HG02571 (cell line): ENCODE results near the gene PDE6B.
"Not testable (repeated sequence)": the region's sequence is repeated elsewhere in the genome, so short reads cannot be mapped to it uniquely, and the experiment has no call there.

Experiments
- ATAC-seq: cut with Tn5 transposase; IDR thresholded peaks from one replicate; pipeline ENCODE4 v1.9.1; 2021; ENCODE audit warnings: mild to moderate bottlenecking, moderate library complexity; ENCODE audit not compliant: unreplicated experiment

PDE6B gene

GRCh38 chr4:682490-683172, 57.3 kb downstream of the PDE6B start:
- ATAC-seq = no peak

DNA sequence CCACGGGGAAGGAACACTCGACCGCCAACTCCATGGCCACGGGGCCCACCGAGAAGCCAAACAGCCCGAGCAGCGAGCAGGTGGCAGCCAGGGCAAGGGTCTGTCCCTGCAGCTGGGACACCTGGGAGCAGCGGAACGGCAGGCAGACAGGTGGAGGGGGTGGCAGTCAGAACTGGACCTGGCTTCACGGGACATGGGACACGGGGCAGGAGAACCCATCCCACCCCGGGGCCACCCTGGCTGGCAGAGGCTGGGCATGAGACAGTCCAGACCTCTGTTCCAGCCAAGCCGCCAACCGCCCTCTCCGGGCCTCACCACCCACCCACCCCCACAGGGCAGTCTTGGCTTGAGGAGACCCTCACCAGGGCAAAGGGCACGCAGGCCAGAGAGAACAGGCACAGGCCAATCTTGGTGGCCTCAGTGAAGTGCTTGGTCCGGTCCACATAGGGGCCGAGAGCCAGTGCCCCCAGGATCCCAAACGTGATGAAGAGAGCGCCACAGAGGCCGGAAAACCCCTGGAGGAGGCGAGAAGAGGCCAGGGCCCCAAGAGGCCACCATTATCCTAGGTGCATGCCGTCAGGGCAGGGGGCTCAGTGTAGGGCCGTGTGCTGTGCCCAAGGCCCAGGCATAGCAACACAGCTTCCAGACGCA, 58.0 kb downstream of the PDE6B start:
- ATAC-seq = no peak

DNA sequence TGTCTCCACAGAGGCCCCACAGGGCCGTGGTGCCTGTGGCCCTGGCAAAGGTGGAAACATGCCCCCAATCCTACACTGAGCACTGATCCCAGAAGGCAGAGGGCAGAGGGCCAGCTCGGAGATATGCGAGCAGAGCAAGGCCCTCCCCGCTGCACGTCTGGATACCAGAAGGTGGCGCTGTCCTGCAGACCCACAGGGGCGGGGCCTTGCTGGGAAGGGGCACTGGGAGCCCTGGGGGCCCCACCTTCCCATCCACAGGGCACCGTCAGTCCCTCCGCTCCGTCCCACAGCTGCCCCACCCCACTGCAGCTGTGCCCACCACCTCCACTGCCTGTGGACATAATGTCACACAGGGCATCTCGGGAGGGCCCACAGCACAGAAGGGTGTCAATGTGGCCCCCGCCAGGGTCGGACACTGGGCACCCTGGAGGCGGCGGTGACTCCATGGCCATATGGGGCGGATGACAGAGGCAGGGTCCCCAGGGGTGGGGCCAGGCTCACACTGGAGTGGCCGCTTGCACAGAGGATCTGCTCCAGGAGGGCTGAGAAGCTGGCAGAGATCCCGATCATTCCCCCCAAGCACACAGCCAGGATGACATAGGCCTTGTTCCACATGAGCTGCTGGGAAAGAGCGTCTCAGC, 58.7 kb downstream of the PDE6B start:
- ATAC-seq = no peak

GRCh38 chr4:684623-685327, 59.4 kb downstream of the PDE6B start:
- ATAC-seq = no peak

DNA sequence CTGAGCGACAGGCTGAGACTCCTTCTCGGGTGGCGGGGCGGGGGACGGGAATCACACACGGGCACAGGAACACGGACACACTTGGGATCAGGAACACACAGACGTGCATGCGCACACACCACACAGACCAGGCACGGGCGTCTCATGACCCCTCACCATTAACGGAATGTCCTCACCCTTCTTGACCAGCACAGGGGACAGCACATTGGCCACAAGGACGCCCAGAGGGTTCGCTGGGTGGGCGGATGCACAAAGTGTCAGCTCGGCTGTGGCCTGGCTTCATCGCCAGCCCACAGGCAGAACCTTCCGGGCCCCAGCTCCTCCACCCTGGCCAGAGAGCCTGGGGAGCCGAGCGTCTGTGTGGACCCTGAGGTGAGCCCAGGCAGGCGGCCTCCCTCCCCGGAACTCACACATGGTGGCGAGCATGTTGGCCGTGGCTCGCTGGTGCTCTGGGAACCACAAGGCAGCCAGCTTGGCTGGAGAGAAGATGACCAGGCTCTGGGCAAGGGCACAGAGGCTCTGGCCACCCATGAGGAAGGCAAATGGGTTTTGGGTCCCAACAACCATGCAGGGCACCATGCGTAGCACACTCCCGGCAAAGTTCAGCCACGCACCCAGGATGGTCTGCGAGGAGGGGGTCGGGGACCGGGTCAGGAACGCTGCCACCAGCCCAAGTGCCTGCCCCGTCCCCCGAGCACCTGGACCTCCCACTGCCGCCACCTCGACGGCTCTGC, 60.5 kb downstream of the PDE6B start:
- no peak for ATAC-seq

DNA sequence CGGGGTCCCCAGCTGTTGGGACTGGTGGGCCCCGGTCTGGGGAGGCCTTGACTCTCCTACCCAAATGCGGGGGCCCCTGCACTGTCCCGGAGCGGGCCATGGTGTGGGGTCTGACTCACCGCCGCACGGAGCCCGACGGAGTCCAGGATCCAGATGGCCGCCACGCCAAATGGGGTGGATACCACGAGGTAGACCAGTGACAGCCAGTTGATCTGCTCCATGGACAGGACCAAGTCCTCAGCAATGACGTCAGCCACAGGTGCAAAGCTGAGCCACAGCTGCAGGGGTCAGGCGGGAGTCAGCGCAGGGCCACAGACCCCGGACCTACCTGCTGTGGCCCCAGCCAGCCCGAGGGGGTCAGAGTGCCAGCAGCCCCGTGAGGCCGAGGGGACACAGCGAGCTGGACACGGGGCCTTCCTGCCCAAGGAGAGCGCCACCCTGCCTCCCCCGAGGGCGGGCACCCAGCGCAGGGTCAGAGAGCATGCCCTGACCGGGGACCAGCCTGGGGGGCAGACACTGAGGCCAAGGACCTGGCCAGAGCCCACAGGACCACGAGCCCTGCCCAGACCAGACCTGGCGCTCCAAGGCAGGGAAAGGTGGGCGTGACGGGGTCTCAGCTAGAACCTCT, 61.2 kb downstream of the PDE6B start:
- no peak for ATAC-seq

GRCh38 chr4:687048-687970, 61.9 kb downstream of the PDE6B start:
- ATAC-seq = no peak

DNA sequence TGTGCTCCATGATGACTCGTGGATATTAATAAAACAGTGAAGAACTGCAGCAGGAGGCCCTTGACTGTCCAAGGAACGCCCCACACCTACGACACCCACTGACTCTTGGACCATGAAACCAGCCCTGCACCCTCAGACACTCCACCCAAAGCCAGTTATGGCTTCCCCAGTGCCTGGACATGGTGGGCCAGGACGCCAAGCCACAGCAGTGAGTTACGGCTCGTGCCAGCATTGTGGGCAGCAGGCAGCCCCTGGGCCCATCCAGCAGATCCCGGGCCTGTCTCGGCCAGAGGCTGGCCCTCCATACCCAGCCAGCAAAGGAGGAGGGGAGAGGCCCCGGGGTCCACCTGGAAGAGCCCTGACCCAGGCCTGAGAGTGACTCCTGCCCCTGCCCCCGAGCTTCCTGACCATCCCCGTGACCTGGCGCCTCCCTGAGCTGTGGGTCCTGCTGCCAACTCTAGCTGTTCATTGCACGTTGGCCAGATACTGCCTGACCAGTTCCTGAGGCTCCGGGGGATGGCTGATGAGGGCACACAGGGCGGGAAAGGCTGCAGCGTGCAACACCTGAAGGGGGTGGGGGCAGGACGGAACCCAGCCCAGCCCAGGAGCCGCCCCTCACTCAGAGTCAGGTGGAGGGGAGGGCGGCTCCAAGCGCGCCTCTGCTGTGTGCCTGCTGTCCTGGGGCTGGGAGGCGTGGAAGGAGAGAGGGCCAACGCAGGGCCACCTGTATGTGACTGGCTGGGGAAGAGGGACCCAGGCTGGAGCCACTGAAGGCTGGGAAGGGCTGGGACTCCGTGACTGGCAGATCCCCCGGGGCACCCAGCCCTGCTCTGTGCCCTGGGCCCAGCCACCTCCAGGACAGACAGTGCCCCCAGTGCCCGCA, 62.8 kb downstream of the PDE6B start:
- no peak for ATAC-seq

GRCh38 chr4:688854-689681, 63.7 kb downstream of the PDE6B start, which contains the start of gene SLC49A3:
Gene SLC49A3, minus strand, starts transcription at chr4:689151. Its CDS starts 24 bp downstream, at chr4:689127.
- no peak for ATAC-seq

GRCh38 chr4:689723-690122, 64.3 kb downstream of the PDE6B start:
- no peak for ATAC-seq

DNA sequence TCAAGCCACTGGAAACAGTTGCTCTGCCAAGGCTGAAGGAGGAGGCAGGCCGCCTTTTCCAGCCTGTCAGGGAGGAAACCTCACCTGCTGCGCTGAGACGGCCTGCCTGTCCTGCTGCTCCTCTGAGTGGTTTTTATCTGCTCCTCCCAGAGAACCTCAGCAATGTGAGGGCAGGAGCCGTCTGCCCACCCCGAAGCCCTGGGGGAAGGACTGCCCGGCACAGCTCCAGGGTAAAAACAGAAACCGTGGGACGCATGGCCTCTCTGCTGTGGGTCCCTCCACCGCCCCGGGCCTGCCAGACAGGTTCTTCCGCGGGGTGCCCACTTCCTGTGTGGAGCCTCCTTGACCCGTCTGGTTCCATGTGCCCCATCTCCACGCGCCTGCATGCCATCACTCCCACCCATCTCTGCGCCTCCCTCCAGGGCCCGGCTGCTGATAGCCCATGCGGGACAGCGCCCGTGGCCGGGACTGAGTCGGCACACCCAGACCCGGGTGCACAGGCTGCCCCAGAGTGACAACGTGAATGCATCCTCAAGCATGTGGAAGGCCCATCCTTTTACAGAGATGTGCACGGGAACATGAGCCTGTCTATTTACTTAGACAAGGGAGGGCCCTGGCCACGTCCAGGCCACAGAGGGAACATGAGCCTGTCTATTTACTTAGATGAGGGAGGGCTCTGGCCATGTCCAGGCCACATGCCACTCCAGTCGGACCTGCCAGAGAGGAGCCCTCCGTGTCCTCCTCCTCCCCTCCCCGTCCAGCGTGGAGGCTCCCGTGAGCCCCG, 67.6 kb downstream of the PDE6B start:
- ATAC-seq = no peak

GRCh38 chr4:694341-694940, 69.1 kb downstream of the PDE6B start:
- ATAC-seq = not testable (repeated sequence)

- no peak for ATAC-seq
Measured at GRCh38 chr4:699816-700580, 74.6 kb downstream of the PDE6B start.

GRCh38 chr4:700587-701264, 75.4 kb downstream of the PDE6B start:
- no peak for ATAC-seq

DNA sequence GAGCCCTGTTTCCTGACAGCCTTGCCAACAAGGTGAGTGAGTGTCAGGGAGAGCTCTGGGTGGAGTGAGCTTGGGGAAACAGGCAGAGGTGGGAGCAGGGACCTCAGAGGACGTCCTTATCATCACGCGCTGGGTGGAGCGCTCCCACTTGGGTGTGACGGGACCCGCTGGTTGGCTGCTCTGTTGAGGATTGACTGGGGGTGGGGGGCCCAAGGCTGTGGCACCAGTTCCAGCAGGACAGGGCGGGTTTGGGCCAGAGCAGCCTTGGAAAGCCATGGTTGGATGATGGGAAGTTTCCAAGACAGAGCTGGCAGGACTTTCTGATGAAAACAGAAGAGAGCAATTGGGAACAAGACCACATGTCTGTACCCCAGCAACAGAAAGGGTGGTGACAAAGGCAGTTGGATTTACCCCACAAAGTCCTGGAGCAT, 77.3 kb downstream of the PDE6B start:
- ATAC-seq = no peak
